Naive B cell (primary cell): ENCODE data around the gene NRL. TPM values are rescaled to one million over a fixed set of nuclear protein-coding genes. Genes with fewer than 3 reads are reported as not detected.
"Not testable (repeated sequence)": the region's sequence is repeated elsewhere in the genome, so short reads cannot be mapped to it uniquely, and the experiment has no call there.

Experiments
- ATAC-seq, 2 donors: fragments of 150-1000 bp; cut with Tn5 transposase; 2 replicates each; pipeline ENCODE4 v1.10.0; 2021; ENCODE audit warnings: low read depth in 2 of 2, mild to moderate bottlenecking in 2 of 2, moderate library complexity in 2 of 2
- DNase-seq: peaks from one replicate; pipeline ENCODE4 v3.0.0; 2022
- H3K27ac Mint-ChIP-seq, 6 donors: one replicate each; pipeline ENCODE4 v1.8.0; 2020 to 2022; ENCODE audit warnings: mild to moderate bottlenecking in 6 of 6, mixed read lengths in 6 of 6, moderate library complexity in 5 of 6, inconsistent platforms in 2 of 6
- H3K27me3 Mint-ChIP-seq, 3 donors: one replicate each; pipeline ENCODE4 v1.8.0; 2021 to 2022; ENCODE audit warnings: mixed read lengths in 3 of 3, mild to moderate bottlenecking in 1 of 3
- H3K36me3 Mint-ChIP-seq, 2 donors: one replicate each; pipeline ENCODE4 v1.8.0; 2020 to 2022; ENCODE audit warnings: mixed read lengths in 2 of 2, inconsistent platforms in 1 of 2, mild to moderate bottlenecking in 1 of 2
- H3K4me1 Mint-ChIP-seq, 3 donors: one replicate each; pipeline ENCODE4 v1.8.0; 2020 to 2022; ENCODE audit warnings: mixed read lengths in 3 of 3, inconsistent platforms in 1 of 3, mild to moderate bottlenecking in 1 of 3, moderate library complexity in 1 of 3
- H3K4me3 Mint-ChIP-seq, 8 donors: one replicate each; pipeline ENCODE4 v1.8.0; 2020 to 2022; ENCODE audit warnings: mild to moderate bottlenecking in 8 of 8, mixed read lengths in 8 of 8, moderate library complexity in 8 of 8, inconsistent platforms in 2 of 8
- H3K9me3 Mint-ChIP-seq, 7 donors: one replicate each; pipeline ENCODE4 v1.8.0; 2020 to 2022; ENCODE audit warnings: mixed read lengths in 7 of 7, mild to moderate bottlenecking in 5 of 7, inconsistent platforms in 2 of 7, moderate library complexity in 1 of 7
- polyA plus RNA-seq, 6 donors: library from polyadenylated mRNA; unstranded; fragments of 300-500 nt; fragmentation: Illumina TruSeq; gene quantifications; one replicate each; pipeline ENCODE4 v1.2.3, GENCODE V29; 2021; ENCODE audit warnings: low read depth in 6 of 6

NRL gene
- polyA plus RNA-seq, 6 donors from 2014 or later, result 2.3 to 8.9 (median 6.4) TPM

- H3K9me3 Mint-ChIP-seq, H3K36me3 Mint-ChIP-seq: not testable (repeated sequence)
- H3K27ac Mint-ChIP-seq, result peak overlapping the region in 3 of 6 donors; percentile 40 to 69 (median 60)
- peak; percentile 56 to 68 for ATAC-seq
- peak; percentile 25 for DNase-seq
- peaks cover 8 to 19% (median 12%) of the 10 kb centered on the region in 3 donors for H3K27me3 Mint-ChIP-seq
- H3K4me3 Mint-ChIP-seq, result peak overlapping the region in 7 of 8 donors; percentile 2 to 68 (median 42)
- H3K4me1 Mint-ChIP-seq, result peaks cover 35 to 46% (median 46%) of the 10 kb centered on the region in 3 donors
Measured at GRCh38 chr14:24049002-24049401, 65.7 kb downstream of the NRL start.

DNA sequence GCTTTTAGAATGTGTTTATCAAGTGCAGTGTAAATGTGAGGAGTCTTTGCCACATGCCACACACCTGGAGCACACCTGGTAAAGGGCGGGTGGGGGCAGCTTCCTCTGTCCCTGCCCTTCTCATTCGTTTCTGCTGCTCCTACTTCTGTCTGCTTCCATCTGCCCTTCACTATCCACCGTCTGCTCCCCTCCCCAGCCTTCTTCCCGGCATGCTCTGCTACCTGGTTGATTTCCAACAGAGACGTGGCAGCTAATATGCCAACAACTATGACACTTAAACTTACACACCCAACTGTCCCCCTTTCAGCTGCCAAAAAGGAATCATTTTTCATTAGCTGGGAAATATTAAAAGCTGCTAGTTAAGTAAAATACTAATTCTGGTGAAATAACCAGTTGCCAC lies 72.0 kb downstream of the NRL start:
- H3K4me3 Mint-ChIP-seq, result no peak overlapping the region
- H3K9me3 Mint-ChIP-seq, result no peaks in the 10 kb centered on the region

GRCh38 chr14:24040692-24041091 lies 74.1 kb downstream of the NRL start:
- ATAC-seq, result no peak
- Mint-ChIP-seq H3K9me3 (no peaks in the 10 kb centered on the region), H3K27me3 (peaks cover 0 to 5% (median 4%) of the 10 kb centered on the region in 3 donors), H3K27ac (peak overlapping the region in 1 of 6 donors; percentile 82), H3K36me3 (no peaks in the 10 kb centered on the region), H3K4me3 (no peak overlapping the region), H3K4me1 (peaks cover 5 to 12% (median 9%) of the 10 kb centered on the region in 3 donors)
- DNase-seq, result no peak

More for the DNA sequence above, 72.0 kb downstream of the NRL start:
- DNase-seq (no peak), ATAC-seq (no peak)
- H3K27ac Mint-ChIP-seq, result no peak overlapping the region
- peaks cover 0 to 5% (median 0%) of the 10 kb centered on the region in 3 donors for H3K27me3 Mint-ChIP-seq
- no peaks in the 10 kb centered on the region for H3K36me3 Mint-ChIP-seq
- no peaks in the 10 kb centered on the region for H3K4me1 Mint-ChIP-seq

DNA sequence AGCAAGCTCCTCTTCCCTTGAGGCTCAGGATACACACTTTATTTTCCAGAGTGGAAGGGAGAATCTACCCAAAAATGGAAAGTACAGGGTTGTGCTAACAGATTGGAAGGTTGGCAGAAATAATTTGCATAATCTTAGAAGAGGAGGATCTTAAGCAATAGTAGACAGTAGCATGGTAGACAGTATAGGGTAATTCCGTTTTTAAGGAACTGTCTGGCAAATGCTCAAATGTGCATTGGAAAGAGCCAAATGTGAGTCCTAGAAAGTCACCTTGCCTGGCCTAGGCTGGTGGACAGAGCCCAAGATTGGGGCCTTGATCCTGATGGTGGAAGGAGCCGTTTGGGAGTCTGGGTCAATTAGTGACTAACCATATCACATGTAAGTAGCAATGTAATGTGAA lies 76.1 kb downstream of the NRL start:
- DNase-seq (no peak), ATAC-seq (no peak)
- H3K9me3 Mint-ChIP-seq, result no peaks in the 10 kb centered on the region
- H3K27ac Mint-ChIP-seq, result no peak overlapping the region
- H3K27me3 Mint-ChIP-seq, result peaks cover 0 to 5% (median 0%) of the 10 kb centered on the region in 3 donors
- H3K4me3 Mint-ChIP-seq, result peak overlapping the region in 1 of 8 donors; percentile 66
- H3K4me1 Mint-ChIP-seq, result peaks cover 5 to 12% (median 9%) of the 10 kb centered on the region in 3 donors
- H3K36me3 Mint-ChIP-seq, result no peaks in the 10 kb centered on the region

GRCh38 chr14:24037658-24038037 lies 77.1 kb downstream of the NRL start:
- ATAC-seq, result no peak
- Mint-ChIP-seq H3K36me3 (no peaks in the 10 kb centered on the region), H3K9me3 (peaks cover 0 to 5% (median 4%) of the 10 kb centered on the region in 7 donors), H3K27ac (peak overlapping the region in 2 of 6 donors; percentile 32 to 65), H3K4me3 (peak overlapping the region in 1 of 8 donors; percentile 96), H3K4me1 (peaks cover 5 to 12% (median 9%) of the 10 kb centered on the region in 3 donors), H3K27me3 (peaks cover 0 to 5% (median 0%) of the 10 kb centered on the region in 3 donors)
- DNase-seq, result no peak

- not testable (repeated sequence) for DNase-seq, H3K36me3 Mint-ChIP-seq, H3K27me3 Mint-ChIP-seq
- peak overlapping the region in 5 of 6 donors; percentile 57 to 95 (median 76) for H3K27ac Mint-ChIP-seq
- peak in 1 of 2 donors; percentile 18 for ATAC-seq
- H3K4me3 Mint-ChIP-seq, result peak overlapping the region; percentile 90 to 99 (median 96)
- H3K4me1 Mint-ChIP-seq, result peaks cover 5 to 12% (median 9%) of the 10 kb centered on the region in 3 donors
- peaks cover 0 to 10% (median 8%) of the 10 kb centered on the region in 7 donors for H3K9me3 Mint-ChIP-seq
Measured at GRCh38 chr14:24036963-24037657, 77.6 kb downstream of the NRL start.

DNA sequence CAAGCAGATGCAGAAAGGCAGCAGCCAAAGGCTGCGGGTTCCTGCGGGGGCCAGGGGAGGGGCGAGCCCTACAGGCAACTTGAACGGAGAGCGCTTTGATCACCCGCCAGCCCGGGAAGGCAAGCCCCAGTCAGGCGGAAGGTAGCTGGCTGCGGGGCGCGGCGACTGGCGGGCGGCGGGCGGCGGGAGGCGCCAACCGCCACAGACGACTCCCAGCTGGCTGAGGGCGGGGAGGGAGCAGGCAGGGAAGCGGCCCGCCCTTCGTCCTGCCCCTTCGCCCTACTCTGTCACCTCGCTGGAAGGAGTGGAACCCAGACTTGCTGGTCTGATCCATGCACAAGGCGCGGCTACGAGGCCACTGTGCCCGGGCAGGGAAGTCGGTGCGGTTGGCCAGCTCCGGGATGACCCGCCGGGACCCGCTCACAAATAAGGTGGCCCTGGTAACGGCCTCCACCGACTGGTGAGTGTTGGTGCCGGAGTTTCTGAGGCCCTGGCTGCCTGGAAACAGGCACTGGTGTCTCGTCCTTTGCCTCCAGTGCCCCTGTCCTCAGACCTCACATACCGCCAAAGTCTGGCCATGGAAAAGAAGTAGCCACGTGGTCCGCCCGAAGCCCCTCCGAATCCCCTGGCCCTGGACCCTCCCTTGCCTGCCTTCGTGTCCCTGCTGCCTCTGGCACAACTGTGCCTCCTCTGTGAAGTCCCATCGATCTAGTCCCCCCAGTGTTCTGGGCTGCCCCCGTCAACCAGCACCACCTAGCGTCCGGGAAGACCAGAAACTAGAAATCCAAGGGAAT lies 78.4 kb downstream of the NRL start:
- peaks cover 5 to 12% (median 9%) of the 10 kb centered on the region in 3 donors for H3K4me1 Mint-ChIP-seq
- ATAC-seq, result peak; percentile 82 to 83
- peak; percentile 50 for DNase-seq
- peak overlapping the region in 5 of 6 donors; percentile 35 to 95 (median 76) for H3K27ac Mint-ChIP-seq
- H3K36me3 Mint-ChIP-seq, result no peaks in the 10 kb centered on the region
- peak overlapping the region; percentile 90 to 99 (median 96) for H3K4me3 Mint-ChIP-seq
- peaks cover 0 to 5% (median 0%) of the 10 kb centered on the region in 3 donors for H3K27me3 Mint-ChIP-seq
- H3K9me3 Mint-ChIP-seq, result peaks cover 0 to 18% (median 13%) of the 10 kb centered on the region in 7 donors

DNA sequence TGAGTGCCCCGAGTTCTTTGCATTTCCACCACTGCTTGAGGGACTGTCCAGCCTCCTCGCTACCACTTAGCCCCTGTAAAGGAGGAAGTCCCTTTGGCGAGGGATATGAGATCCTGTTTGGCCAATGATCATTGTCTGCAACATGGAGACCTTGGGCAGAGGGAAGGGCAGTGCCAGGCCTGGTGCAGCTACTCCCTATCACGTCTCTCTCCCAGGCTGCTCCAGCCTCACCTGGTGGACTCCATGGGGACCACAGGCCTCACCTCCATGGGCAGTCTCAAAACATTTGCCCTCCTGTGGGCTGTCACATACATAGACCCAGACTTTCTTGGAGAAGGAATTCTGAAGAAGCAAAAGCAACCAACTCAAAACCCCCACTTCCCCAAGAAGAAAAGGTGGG lies 79.0 kb downstream of the NRL start:
- H3K27ac Mint-ChIP-seq, H3K27me3 Mint-ChIP-seq, DNase-seq, H3K36me3 Mint-ChIP-seq, ATAC-seq: not testable (repeated sequence)
- H3K4me3 Mint-ChIP-seq, result peak overlapping the region; percentile 90 to 99 (median 96)
- H3K4me1 Mint-ChIP-seq, result peaks cover 5 to 12% (median 9%) of the 10 kb centered on the region in 3 donors
- peaks cover 0 to 24% (median 18%) of the 10 kb centered on the region in 7 donors for H3K9me3 Mint-ChIP-seq

GRCh38 chr14:24032727-24033418 lies 81.9 kb downstream of the NRL start:
- H3K27ac Mint-ChIP-seq, result no peak overlapping the region
- DNase-seq (no peak), ATAC-seq (no peak)
- peaks cover 5 to 12% (median 9%) of the 10 kb centered on the region in 3 donors for H3K4me1 Mint-ChIP-seq
- H3K9me3 Mint-ChIP-seq, result peaks cover 0 to 29% (median 19%) of the 10 kb centered on the region in 7 donors
- no peaks in the 10 kb centered on the region for H3K36me3 Mint-ChIP-seq
- H3K27me3 Mint-ChIP-seq, result peaks cover 0 to 5% (median 4%) of the 10 kb centered on the region in 3 donors
- H3K4me3 Mint-ChIP-seq, result peak overlapping the region in 2 of 8 donors; percentile 9 to 45

DNA sequence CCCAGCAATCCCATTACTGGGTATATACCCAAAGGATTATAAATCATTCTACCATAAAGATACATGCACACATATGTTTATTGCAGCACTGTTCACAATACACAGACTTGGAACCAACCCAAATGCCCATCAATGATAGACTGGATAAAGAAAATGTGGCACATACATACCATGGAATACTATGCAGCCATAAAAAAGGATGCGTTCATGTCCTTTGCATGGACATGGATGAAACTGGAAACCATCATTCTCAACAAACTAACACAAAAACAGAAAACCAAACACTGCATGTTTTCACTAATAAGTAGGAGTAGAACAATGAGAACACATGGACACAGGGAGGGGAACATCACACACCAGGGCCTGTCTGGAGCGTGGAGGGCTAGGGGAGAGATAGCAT lies 83.4 kb downstream of the NRL start:
- not testable (repeated sequence) for ATAC-seq
- H3K27me3 Mint-ChIP-seq, result peaks cover 0 to 14% (median 8%) of the 10 kb centered on the region in 3 donors

DNA sequence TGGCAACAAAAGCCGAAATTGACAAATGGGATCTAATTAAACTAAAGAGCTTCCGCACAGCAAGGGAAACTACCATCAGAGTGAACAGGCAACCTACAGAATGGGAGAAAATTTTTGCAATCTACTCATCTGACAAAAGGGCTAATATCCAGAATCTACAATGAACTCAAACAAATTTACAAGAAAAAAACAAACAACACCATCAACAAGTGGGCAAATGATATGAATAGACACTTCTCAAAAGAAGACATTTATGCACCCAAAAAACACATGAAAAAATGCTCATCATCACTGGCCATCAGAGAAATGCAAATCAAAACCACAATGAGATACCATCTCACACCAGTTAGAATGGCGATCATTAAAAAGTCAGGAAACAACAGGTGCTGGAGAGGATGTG lies 85.1 kb downstream of the NRL start:
- not testable (repeated sequence) for H3K4me1 Mint-ChIP-seq, DNase-seq, H3K4me3 Mint-ChIP-seq, H3K27ac Mint-ChIP-seq, H3K36me3 Mint-ChIP-seq, ATAC-seq
- Mint-ChIP-seq H3K9me3 (peaks cover 0 to 29% (median 19%) of the 10 kb centered on the region in 7 donors), H3K27me3 (peaks cover 4 to 20% (median 8%) of the 10 kb centered on the region in 3 donors)

More for the DNA sequence above, 83.4 kb downstream of the NRL start:
- H3K9me3 Mint-ChIP-seq, result peaks cover 0 to 29% (median 19%) of the 10 kb centered on the region in 7 donors
- H3K36me3 Mint-ChIP-seq, H3K4me1 Mint-ChIP-seq, H3K27ac Mint-ChIP-seq, H3K4me3 Mint-ChIP-seq, DNase-seq: not testable (repeated sequence)
